ENCODE data around the gene SPANXD.
"Not testable (repeated sequence)": the region's sequence is repeated elsewhere in the genome, so short reads cannot be mapped to it uniquely, and the experiment has no call there.

The SPANXD gene, protein sequence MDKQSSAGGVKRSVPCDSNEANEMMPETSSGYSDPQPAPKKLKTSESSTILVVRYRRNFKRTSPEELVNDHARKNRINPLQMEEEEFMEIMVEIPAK

DNA sequence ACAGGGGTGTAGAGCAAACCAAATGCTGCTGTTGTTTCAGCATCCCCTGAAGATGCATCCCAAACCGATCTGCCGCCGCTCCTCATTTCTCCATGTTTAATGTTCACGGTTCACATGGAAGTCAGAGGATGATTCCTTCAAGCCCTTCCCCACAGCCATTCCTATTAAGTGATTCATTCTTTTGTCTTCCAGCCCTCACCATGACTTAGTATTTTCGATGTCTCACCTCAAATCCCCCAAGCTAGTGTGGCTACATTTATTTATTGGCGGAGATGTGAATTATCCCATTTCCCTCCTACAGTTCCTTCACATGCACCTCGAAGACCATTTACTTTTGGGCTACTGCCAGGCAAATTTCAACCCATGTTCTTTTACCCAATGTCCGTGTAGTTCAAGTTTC lies at the start of gene SPANXD:
SPANXD (minus strand) TSS at position 101 of the 400 bp plus-strand sequence. CDS start 334 bp downstream, outside the sequence.
- not testable (repeated sequence) for DNase-seq (ENCODE audit: low spot score)

DNA sequence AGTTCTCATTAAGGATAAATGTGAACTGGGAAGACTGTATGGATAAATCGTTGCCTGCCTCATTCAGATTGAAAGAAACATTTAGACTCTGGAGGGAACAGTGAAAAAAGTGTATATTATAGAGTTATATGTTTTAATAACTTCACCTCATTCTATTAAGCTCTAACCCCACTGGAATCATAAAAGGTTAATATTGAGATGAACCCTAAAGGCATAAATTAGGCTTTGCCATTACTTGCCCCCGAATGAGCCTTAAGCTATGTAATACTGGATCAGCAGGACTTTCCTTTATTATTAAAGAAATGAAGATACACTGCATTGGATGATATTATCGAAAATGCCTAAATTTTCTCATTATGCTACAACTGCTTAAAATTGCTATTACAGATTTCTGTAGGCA lies 44.1 kb upstream of the SPANXD start:
- no peak for DNase-seq (ENCODE audit: low spot score)

DNA sequence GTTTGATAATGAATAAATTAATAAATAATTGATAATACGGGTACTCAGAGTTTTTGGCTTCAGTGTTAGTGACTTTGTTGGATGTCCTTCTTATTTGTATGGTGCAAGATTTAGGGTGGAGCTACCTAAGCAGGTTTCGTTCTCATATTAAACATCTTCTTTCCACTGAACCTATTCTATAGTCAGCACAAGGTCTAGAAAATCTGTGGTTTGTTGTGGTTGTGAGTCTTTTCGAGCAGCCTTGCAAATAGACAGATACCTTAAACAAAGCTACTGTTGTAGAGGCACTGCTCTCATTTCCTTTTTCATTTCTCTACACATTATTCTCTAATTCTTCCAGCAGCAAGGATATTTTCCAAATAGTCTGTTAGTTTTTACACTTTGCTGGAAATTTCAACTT lies 38.1 kb upstream of the SPANXD start:
- DNase-seq (ENCODE audit: low spot score): no peak

DNA sequence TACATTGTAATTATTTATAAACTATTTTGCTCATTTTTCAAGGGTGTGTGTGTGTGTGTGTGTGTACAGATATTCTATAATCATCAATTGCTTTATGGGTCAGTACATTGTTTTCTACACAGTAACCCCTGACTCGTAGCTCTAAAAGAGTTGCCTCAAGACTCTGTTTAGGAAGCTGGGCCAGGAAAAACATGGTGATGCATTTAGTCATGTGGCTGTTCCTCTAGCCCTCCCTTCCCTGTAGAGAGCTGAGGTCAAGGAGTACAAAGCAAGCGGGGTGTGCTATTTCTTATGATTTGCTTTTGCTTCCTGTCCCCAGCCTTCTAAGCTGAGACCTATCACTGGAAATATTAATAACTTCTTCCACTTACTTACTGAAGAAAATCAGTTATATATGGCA lies 34.8 kb upstream of the SPANXD start:
- DNase-seq (ENCODE audit: low spot score): no peak

DNA sequence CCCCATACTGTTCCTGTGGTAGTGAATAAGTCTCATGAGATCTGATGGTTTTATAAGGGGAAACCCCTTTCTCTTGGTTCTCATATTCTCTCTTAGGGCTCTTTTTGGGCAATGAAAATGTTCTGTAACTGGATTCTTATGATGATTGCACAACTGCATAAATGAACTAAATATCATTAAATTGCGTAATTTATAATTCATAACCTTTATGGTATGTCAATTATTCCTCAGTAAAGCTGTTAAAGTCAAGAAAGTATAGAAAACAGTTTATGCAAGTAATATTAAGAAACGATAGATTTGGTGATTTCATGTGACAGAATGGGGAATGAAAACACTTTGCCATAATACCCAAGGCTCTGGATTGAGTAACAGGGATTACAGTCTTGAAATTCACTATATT lies 33.5 kb upstream of the SPANXD start:
- no peak for DNase-seq (ENCODE audit: low spot score)

DNA sequence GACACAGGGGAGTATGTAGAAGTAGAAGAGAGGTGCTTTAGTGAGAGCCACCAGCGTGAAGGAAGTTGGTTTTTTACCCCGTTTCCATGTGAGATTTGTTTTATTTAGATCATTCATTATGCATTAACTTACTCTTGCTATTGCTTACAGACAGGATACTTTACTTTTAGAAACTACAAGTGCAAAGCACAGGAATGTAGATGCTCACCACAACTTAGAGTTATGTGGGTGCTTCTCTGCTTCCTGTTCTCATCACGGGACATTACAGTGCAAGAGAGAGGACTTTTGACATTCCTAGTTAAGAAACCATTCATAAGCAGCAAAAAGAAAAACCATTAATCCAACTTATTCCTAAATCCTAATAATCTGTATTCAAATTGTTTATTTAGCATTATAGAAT lies 25.6 kb upstream of the SPANXD start:
- DNase-seq (ENCODE audit: low spot score): no peak

DNA sequence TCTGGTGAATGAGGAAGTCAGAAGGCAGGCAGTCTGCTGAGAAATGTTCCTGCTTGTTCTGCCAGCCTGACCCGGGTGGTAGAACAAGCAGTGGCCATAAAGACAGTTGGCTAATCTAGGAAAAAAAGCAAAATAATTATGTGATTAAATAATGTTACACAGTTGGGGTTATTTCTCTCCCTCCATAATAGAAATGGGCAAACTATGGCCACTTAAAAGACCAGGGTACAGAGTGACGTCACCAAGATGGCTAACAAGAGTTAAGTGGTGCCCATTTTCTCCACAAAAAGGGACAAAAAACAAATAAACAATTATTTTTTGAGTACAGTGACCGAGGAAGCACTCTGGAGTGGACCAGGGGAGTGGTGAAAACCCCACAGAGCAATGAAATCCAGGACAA lies 16.1 kb upstream of the SPANXD start:
- no peak for DNase-seq (ENCODE audit: low spot score)

DNA sequence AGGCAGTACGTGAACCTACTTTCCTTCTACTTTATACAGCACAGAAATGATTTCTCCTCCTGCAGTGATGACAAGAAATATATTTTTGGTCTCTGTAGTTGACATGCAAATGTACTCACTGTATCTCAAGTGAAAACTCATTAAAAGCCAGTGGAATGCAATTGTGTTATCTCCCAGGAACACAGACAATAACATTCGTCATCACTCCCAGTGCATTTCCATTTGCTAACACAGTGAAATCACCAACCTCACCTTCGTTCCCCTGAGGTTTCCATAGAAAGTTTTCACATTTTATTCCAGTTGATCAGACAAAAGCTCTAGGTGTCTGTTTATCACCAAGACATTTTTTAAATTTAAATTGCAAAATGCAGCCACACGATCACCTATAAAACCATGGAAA lies 2.5 kb upstream of the SPANXD start:
- no peak for DNase-seq (ENCODE audit: low spot score)

DNA sequence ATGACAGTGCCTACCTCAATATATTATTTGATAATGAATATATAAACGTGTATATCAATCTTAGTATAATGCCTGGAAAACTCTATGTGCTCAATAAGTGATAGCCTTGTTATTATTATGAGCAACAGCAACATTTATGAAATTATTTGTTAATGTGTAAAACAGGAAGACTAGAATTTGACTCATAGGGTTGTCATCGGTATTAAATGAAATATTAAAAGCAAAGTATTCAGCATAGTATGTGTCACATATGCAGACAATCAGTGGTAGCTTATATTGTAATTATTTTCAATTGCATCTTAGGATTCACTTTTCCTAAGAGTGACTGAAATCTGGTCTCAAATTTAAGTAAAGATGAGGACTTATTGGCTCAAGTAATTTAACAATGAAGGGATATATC lies 24.6 kb downstream of the SPANXD start:
- no peak for DNase-seq (ENCODE audit: low spot score)

DNA sequence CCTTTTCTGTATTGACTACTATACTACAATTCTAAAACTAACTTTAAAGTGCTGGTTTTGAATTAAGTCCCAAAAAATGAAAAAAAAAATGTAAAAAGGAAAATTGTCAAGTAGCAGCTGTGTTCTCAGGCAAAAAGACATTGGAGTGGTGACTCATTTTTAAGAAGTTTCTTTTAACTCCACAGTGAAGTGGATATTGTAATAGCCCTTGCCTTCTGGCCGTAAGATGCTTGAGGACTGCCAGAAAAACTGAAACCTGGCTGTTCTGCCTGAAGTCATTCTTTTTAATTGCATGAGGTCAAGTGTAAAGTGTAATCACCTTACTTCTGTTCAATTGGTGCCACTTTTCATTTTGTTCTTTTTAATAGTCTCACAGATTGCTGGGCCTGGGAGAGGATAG lies 28.9 kb downstream of the SPANXD start:
- no peak for DNase-seq (ENCODE audit: low spot score)

DNA sequence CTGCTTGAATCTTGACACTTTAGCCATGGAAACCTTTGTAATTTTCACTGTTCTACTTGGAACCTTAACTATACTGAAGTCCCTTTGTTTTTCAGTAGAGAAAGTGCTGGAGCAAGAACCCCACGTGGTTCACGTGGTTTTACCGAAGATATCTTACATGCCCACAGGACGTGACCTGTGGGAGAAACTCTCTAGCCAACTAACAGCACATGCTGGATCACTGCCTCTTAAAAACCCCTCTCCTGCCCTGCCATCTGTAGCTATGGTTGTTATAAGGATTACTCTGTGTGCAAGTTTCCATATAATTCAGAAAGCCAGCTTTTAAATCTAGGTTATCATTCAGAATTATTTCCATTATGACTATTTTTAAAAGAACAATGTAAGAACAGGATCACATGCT lies 30.2 kb downstream of the SPANXD start:
- no peak for DNase-seq (ENCODE audit: low spot score)

DNA sequence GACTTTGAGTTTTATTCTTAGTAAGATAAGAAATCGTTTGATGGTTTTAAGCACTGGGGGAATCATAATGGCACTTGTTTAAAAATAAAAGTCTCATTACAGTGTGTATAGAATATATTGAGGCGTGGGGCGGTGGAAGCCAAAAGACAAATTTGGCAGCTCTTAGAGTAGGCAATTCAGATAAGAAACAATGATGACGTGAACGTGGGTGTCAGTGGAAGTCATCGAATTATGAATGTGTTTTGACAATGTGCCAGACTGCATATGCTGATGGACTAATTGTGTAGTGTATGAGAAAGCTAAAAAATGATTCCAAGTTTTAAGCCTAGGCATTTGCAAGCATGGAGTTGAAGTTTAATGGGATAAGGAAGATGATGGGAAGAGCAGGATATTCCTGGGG lies 35.8 kb downstream of the SPANXD start:
- DNase-seq (ENCODE audit: low spot score): no peak

DNA sequence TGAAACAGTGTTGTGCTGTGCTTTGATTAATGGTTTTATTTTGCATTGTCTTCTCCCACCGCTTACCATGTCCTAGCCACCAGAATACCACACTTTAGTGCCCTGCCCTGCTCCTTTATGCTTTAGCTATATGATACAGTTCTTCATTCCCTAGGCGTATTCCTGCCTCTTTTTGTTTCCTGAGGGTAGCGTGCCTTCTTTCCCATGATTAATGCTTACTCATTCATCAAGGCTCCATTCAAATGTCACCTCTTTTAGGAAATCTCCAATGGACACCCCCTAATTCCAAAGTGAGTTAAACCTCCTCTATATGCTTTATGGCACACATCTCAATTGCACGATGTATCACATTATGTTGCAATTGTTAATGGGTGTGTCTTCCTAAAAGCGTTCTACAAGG lies 46.3 kb downstream of the SPANXD start:
- DNase-seq (ENCODE audit: low spot score): no peak
